SK-N-MC (cell line): ENCODE data around the gene KRTAP6-1.

Experiments used
- EZH2 ChIP-seq: fragments of 200-600 bp; sonication (generic); IDR thresholded peaks from one replicate; pipeline ENCODE4 v1.6.1; 2017; ENCODE audit warnings: antibody characterized with exemption
- POLR2AphosphoS5 ChIP-seq: IDR thresholded peaks from 2 replicates; pipeline ENCODE4 v1.6.1; 2012; ENCODE audit warnings: mild to moderate bottlenecking, low read depth, low read length, borderline replicate concordance

DNA sequence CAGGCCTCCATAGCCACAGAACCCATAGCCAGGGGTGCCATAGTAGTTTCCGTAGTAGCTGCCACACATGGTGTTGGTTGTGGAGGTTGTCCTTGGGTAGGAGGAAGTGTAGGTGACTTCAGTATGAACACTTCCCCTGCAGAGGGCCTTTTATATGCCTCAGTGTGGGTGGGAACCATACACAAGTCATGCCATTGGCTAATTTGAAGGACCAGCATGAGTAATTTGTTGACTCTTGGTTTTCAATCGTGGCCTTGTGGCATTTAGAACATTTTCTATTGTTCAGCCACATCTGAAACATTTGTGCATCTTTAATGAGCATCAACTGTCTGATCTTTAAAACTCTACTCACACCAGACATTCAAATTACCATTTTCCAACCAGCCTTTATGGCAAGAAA, at the start of gene KRTAP6-1:
- TF ChIP-seq POLR2AphosphoS5 = no peak
- no peak for TF ChIP-seq EZH2
